ENCODE data around the gene PIK3R4. TPM values are rescaled to one million over a fixed set of nuclear protein-coding genes. Genes with fewer than 3 reads are reported as not detected.

Gene PIK3R4
- total RNA-seq, 6 donors from 2014 or later, result 24.6 to 44.2 (median 33.4) TPM

DNA sequence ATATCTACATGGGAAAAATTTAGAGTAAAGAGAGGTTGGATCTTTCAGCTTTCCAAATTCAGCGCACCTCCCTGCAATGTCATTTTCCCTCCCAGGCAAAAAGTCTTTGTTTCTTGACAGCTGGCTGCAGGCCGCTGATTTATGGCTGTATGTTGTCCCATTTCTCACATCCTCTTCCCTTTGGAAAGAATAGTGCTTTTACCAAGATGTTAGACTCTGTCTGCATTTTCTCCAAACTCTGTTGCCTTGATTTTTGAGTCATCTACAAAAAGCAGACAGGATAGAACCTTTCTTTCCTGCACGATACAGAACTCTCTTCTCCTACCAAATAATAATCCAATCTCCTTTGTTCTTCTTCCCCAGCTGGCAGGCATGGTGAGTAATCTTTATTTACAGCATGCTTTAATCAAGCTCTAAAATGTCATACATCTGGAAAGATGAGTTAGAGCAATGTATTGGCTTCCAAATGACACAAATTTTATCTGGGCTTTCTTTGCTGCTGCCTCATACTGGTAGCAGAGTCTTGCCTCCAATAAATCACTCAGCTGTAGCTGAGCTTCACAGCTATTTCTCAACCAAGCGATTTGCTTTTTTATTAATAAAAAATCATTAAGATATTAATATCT is 101.9 kb downstream of the PIK3R4 start:
- H3K4me1 ChIP-seq, result no peaks in the 10 kb centered on the region
- H3K9me3 ChIP-seq, result no peaks in the 10 kb centered on the region
- ATAC-seq (ENCODE audit: low FRiP score in 2 of 2), result no peak
- TF ChIP-seq POLR2A (IDR thresholded peaks at IDR 0.05) (no peak), POLR2AphosphoS5 (IDR thresholded peaks at IDR 0.05) (no peak)
- H3K36me3 ChIP-seq, result no peaks in the 10 kb centered on the region
- no peak for DNase-seq
- 72 to 80% methylated on average over 4 of the region's 4 CpGs for WGBS, 2 donors
- no peaks in the 10 kb centered on the region for H3K27me3 ChIP-seq
- H3K27ac ChIP-seq, result no peak overlapping the region
- no peak overlapping the region for H3K4me3 ChIP-seq

GRCh38 chr3:130640027-130640426 is 106.6 kb downstream of the PIK3R4 start:
- DNase-seq (no peak), ATAC-seq (ENCODE audit: low FRiP score in 2 of 2) (no peak)
- Histone ChIP-seq H3K4me1 (no peaks in the 10 kb centered on the region), H3K9me3 (no peaks in the 10 kb centered on the region), H3K27me3 (no peaks in the 10 kb centered on the region), H3K27ac (no peak overlapping the region), H3K36me3 (no peaks in the 10 kb centered on the region), H3K4me3 (no peak overlapping the region)
- TF ChIP-seq, protein P1, sequence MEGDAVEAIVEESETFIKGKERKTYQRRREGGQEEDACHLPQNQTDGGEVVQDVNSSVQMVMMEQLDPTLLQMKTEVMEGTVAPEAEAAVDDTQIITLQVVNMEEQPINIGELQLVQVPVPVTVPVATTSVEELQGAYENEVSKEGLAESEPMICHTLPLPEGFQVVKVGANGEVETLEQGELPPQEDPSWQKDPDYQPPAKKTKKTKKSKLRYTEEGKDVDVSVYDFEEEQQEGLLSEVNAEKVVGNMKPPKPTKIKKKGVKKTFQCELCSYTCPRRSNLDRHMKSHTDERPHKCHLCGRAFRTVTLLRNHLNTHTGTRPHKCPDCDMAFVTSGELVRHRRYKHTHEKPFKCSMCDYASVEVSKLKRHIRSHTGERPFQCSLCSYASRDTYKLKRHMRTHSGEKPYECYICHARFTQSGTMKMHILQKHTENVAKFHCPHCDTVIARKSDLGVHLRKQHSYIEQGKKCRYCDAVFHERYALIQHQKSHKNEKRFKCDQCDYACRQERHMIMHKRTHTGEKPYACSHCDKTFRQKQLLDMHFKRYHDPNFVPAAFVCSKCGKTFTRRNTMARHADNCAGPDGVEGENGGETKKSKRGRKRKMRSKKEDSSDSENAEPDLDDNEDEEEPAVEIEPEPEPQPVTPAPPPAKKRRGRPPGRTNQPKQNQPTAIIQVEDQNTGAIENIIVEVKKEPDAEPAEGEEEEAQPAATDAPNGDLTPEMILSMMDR (IDR thresholded peaks at IDR 0.05), result no peak
- TF ChIP-seq POLR2A (IDR thresholded peaks at IDR 0.05) (no peak), POLR2AphosphoS5 (IDR thresholded peaks at IDR 0.05) (no peak), EP300 (IDR thresholded peaks at IDR 0.05) (no peak)
- 76 to 83% methylated on average over 2 of the region's 2 CpGs for WGBS, 2 donors

DNA sequence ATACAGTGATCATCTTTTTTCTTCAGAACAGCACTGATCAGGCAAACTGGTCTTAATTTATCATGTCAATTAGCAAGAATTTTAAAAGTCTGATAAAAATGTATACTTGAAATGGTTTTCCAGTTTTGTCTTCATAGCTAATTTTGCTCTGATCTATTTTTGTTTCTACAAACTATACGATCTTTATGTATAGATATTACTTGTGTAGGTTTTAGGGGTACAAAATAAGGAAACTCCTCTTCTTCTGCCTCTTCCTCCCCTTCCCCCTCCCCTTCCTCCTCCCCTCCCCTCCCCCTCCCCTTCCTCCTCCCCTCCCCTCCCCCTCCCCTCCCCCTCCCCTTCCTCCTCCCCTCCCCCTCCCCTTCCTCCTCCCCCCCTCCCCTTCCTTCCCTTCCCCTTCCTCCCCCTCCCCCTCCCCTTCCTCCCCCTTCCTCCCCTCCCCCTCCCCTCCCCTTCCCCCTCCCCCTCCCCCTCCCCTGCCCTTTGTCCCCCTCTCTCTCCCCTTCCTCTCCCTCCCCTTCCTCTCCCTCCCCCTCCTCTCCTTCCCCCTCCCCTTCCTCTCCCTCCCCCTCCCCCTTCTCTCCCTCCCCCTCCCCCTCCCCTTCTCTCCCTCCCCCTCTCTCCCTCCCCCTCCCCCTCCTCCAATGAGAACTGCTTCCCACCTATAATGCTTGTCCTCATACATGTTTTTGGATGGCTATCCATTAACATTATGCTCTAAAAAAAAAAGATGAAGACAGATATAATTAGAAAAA is 110.0 kb downstream of the PIK3R4 start:
- TF ChIP-seq POLR2AphosphoS5 (IDR thresholded peaks at IDR 0.05) (no peak), EP300 (IDR thresholded peaks at IDR 0.05) (no peak)
- TF ChIP-seq, protein P1 (IDR thresholded peaks at IDR 0.05), result no peak
- no peaks in the 10 kb centered on the region for H3K27me3 ChIP-seq
- H3K36me3 ChIP-seq, result no peaks in the 10 kb centered on the region
- H3K4me1 ChIP-seq, result no peaks in the 10 kb centered on the region
- ATAC-seq (ENCODE audit: low FRiP score in 2 of 2), result no peak
- no peak for DNase-seq
- H3K4me3 ChIP-seq, result no peak overlapping the region
- no peak overlapping the region for H3K27ac ChIP-seq
- no peaks in the 10 kb centered on the region for H3K9me3 ChIP-seq
- WGBS, 2 donors, result 68 to 90% methylated on average over 1 of the region's 1 CpG

DNA sequence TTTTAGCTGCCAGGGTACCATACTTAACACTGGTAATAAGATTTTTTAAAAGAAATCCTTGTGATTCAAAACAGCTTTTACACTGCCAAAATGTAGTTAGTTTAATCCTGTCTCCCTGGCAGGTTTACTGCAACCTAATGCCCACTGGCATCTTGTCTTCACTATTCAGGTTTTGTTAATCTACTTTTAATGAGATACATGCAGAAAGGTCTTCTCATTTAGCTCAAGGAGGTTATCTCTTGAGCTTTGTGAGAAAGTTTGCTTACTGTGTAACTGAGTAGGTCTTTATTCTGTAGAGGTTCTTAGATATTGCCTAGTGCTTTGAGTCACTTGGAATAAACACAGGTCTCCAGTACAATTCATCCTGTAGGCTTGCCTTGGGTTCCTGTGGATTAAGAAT is 110.7 kb downstream of the PIK3R4 start:
- Histone ChIP-seq H3K4me3 (no peak overlapping the region), H3K9me3 (no peaks in the 10 kb centered on the region), H3K36me3 (no peaks in the 10 kb centered on the region), H3K27me3 (no peaks in the 10 kb centered on the region), H3K27ac (no peak overlapping the region), H3K4me1 (no peaks in the 10 kb centered on the region)
- no peak for TF ChIP-seq POLR2A (IDR thresholded peaks at IDR 0.05)
- no peak for ATAC-seq (ENCODE audit: low FRiP score in 2 of 2)
- DNase-seq, result no peak

DNA sequence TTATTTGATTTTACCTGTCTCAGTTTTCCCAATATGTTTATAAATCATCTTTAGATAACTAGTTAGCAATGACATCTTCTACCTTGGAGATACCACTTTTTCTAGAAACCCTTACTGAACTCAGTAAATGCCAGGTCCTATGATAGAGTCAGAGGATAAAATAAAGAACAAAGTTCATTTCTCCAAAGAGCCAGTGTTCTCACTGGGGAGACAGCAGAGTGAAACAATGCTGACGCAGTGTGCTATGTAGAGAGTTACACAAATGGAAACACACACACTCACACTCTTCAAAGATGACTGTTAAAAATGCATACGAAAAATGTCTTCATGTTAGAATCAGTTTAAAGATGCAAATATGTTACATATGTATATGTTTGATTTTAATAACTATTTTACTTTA is 111.3 kb downstream of the PIK3R4 start:
- 82 to 94% methylated on average over 2 of the region's 2 CpGs for WGBS, 2 donors
- DNase-seq, result no peak
- Histone ChIP-seq H3K36me3 (no peaks in the 10 kb centered on the region), H3K4me1 (no peaks in the 10 kb centered on the region), H3K27ac (no peak overlapping the region), H3K27me3 (no peaks in the 10 kb centered on the region), H3K9me3 (no peaks in the 10 kb centered on the region), H3K4me3 (no peak overlapping the region)
- TF ChIP-seq POLR2A (IDR thresholded peaks at IDR 0.05), result no peak
- no peak for TF ChIP-seq POLR2AphosphoS5 (IDR thresholded peaks at IDR 0.05)
- no peak for TF ChIP-seq EP300 (IDR thresholded peaks at IDR 0.05)
- TF ChIP-seq, protein P1 (IDR thresholded peaks at IDR 0.05), result no peak
- no peak for ATAC-seq (ENCODE audit: low FRiP score in 2 of 2)

Other genes starting within 250 kb of the PIK3R4 start
- gene COL6A6, start 229.7 kb downstream of the PIK3R4 start, total RNA-seq, result 10 to 100 TPM in 5 of 6 donors, 1 to 10 TPM in 1; 2.3 to 20.1 (median 10.5) TPM
- gene ATP2C1, start 147.3 kb upstream of the PIK3R4 start, total RNA-seq, result 100 to 1,000 TPM in 4 of 6 donors, 10 to 100 TPM in 2; 50.3 to 131 (median 114) TPM